B cell (primary cell): ENCODE measurements around the gene ITPRIPL2. TPM values are rescaled to one million over a fixed set of nuclear protein-coding genes. Genes with fewer than 3 reads are reported as not detected.
A peak's percentile ranks its signal among the peaks of the same experiment; 100 is the strongest.

Experiments
- ATAC-seq: fragments of 200-7000 bp; cut with Tn5 transposase; one replicate; pipeline ENCODE4 v1.10.0; 2021; ENCODE audit warnings: low read depth, mild to moderate bottlenecking, moderate number of reproducible peaks, moderate library complexity
- CTCF ChIA-PET: fragments of 350-600 bp; sonication (Branson Sonifier 250); formaldehyde crosslinking; loops from one replicate; lab custom pipeline; 2021; ENCODE audit warnings: antibody characterized with exemption, inconsistent platforms; lab: Charles Lee
- POLR2A ChIA-PET: fragments of 350-600 bp; sonication (Branson Sonifier 250); formaldehyde crosslinking; loops from one replicate; lab custom pipeline; 2021; ENCODE audit warnings: antibody characterized with exemption; lab: Charles Lee
- DNase-seq: peaks from one replicate; pipeline ENCODE4 v3.0.0; 2013
- H2AFZ ChIP-seq: 2 replicates; pipeline ENCODE4 v1.6.1; 2012; ENCODE audit warnings: mild to moderate bottlenecking, low read depth, low read length; ENCODE audit not compliant: insufficient read depth, poor library complexity, severe bottlenecking
- H3K27ac ChIP-seq, 2 donors: 1 replicate in 1 of 2; 2 replicates in 1 of 2; pipeline ENCODE4 v1.5.1; 2012 to 2013; ENCODE audit warnings: low read length in 2 of 2, mild to moderate bottlenecking in 2 of 2, moderate library complexity in 1 of 2
- H3K27me3 ChIP-seq, 4 experiments: fragments of 200-600 bp in 1 of 4; sonication (generic) in 1 of 4; replicated peaks in 1 of 4; 1 replicate in 2 of 4; 2 replicates in 2 of 4; pipeline versions ENCODE4 v1.6.1 to v1.7.0; 2013 to 2016; ENCODE audit warnings: low read length in 3 of 4, mild to moderate bottlenecking in 2 of 4, mixed read lengths in 1 of 4, moderate library complexity in 1 of 4; ENCODE audit not compliant: insufficient read depth in 4 of 4, control insufficient read depth in 3 of 4; ENCODE audit errors: control extremely low read depth in 1 of 4
- H3K36me3 ChIP-seq, 2 experiments: replicated peaks in 1 of 2; 1 replicate in 1 of 2; 2 replicates in 1 of 2; pipeline versions ENCODE4 v1.6.1 to v1.7.1; 2013; ENCODE audit warnings: low read length in 1 of 2; ENCODE audit not compliant: insufficient read depth in 2 of 2, control insufficient read depth in 1 of 2; ENCODE audit errors: control extremely low read depth in 1 of 2, extremely low read depth in 1 of 2
- H3K4me1 ChIP-seq, 2 donors: fragments of 200-600 bp in 1 of 2; sonication (generic) in 1 of 2; 1 replicate in 1 of 2; 2 replicates in 1 of 2; pipeline versions ENCODE4 v1.5.1 to v1.6.1; 2013 to 2017; ENCODE audit warnings: low read length in 2 of 2; ENCODE audit not compliant: control insufficient read depth in 2 of 2, insufficient read depth in 2 of 2
- H3K4me2 ChIP-seq: replicated peaks from 2 replicates; pipeline ENCODE3; 2012; ENCODE audit warnings: mild to moderate bottlenecking, low read depth, low read length; ENCODE audit not compliant: poor library complexity, severe bottlenecking
- H3K4me3 ChIP-seq, 5 experiments: fragments of 200-600 bp in 1 of 5; sonication (generic) in 1 of 5; 1 replicate in 3 of 5; 2 replicates in 2 of 5; pipeline versions ENCODE4 v1.5.1 to v1.7.0; 2011 to 2016; ENCODE audit warnings: low read length in 4 of 5, mild to moderate bottlenecking in 4 of 5, low read depth in 2 of 5, control low read depth in 1 of 5, moderate library complexity in 1 of 5; ENCODE audit not compliant: insufficient read depth in 1 of 5; ENCODE audit errors: control extremely low read depth in 1 of 5, extremely low read depth in 1 of 5
- H3K79me2 ChIP-seq: fragments of 200-600 bp; sonication (generic); one replicate; pipeline ENCODE4 v1.6.0; 2016; ENCODE audit warnings: low read length; ENCODE audit not compliant: control insufficient read depth, insufficient read depth
- H3K9ac ChIP-seq: fragments of 200-600 bp; sonication (generic); 2 replicates; pipeline ENCODE4 v1.6.1; 2017; ENCODE audit warnings: mild to moderate bottlenecking, low read length, moderate library complexity
- H3K9me3 ChIP-seq, 3 donors: one replicate each; pipeline versions ENCODE4 v1.6.1 to v1.7.1; 2013; ENCODE audit warnings: low read length in 2 of 3; ENCODE audit not compliant: control insufficient read depth in 2 of 3, insufficient read depth in 1 of 3; ENCODE audit errors: control extremely low read depth in 1 of 3
- H4K20me1 ChIP-seq: 2 replicates; pipeline ENCODE4 v1.6.0; 2012; ENCODE audit warnings: mild to moderate bottlenecking, low read length; ENCODE audit not compliant: insufficient read depth, control insufficient read depth, poor library complexity, severe bottlenecking
- H3K27ac Mint-ChIP-seq: one replicate; pipeline ENCODE4 v1.8.0; 2021; ENCODE audit warnings: mixed read lengths
- H3K27me3 Mint-ChIP-seq: one replicate; pipeline ENCODE4 v1.8.0; 2021; ENCODE audit warnings: mixed read lengths
- H3K4me1 Mint-ChIP-seq: one replicate; pipeline ENCODE4 v1.8.0; 2021; ENCODE audit warnings: mixed read lengths
- H3K4me3 Mint-ChIP-seq: one replicate; pipeline ENCODE4 v1.8.0; 2021; ENCODE audit warnings: mixed read lengths
- H3K9me3 Mint-ChIP-seq: one replicate; pipeline ENCODE4 v1.8.0; 2022; ENCODE audit warnings: mixed read lengths; ENCODE audit not compliant: insufficient read depth
- EZH2 ChIP-seq: IDR thresholded peaks from 2 replicates; pipeline ENCODE4 v1.6.1; 2012; ENCODE audit warnings: borderline replicate concordance, low read depth, mild to moderate bottlenecking, moderate library complexity, low read length; ENCODE audit not compliant: insufficient read depth, poor library complexity, severe bottlenecking
- WGBS: methylation state at CpG from one replicate; pipeline ENCODE4 v1.1.5; 2013; ENCODE audit warnings: missing lambda C conversion rate; ENCODE audit not compliant: insufficient coverage; 5-methylcytosine and 5-hydroxymethylcytosine counted together
- intact Hi-C: fragments of 100-400 bp; cut with micrococcal nuclease; formaldehyde crosslinking; loops from one replicate; pipeline ENCODE4 v1.10.0; 2022
- polyA plus RNA-seq: library from polyadenylated mRNA; depleted of rRNA; stranded (reverse); fragments of >200 nt; gene quantifications from 2 replicates; pipeline ENCODE4 v1.2.3, GENCODE V29; 2012
- total RNA-seq, 2 donors: library from RNA; stranded (reverse); fragments of 120-200 nt in 1 of 2; gene quantifications; 1 replicate in 1 of 2; 2 replicates in 1 of 2; pipeline versions ENCODE4 v1.2.3 to v1.2.4, GENCODE V29; 2013 to 2022
- TF ChIP-seq, protein P1 (sequence below): fragments of 200-600 bp; IDR thresholded peaks from one replicate; pipeline ENCODE4 v1.8.0; 2022; ENCODE audit warnings: antibody characterized with exemption, mild to moderate bottlenecking

ITPRIPL2 gene
- total and polyA plus RNA-seq, 2 donors (not counting 1 experiment from before 2014, with no cell fraction given): 1.1 to 15.4 TPM

DNA sequence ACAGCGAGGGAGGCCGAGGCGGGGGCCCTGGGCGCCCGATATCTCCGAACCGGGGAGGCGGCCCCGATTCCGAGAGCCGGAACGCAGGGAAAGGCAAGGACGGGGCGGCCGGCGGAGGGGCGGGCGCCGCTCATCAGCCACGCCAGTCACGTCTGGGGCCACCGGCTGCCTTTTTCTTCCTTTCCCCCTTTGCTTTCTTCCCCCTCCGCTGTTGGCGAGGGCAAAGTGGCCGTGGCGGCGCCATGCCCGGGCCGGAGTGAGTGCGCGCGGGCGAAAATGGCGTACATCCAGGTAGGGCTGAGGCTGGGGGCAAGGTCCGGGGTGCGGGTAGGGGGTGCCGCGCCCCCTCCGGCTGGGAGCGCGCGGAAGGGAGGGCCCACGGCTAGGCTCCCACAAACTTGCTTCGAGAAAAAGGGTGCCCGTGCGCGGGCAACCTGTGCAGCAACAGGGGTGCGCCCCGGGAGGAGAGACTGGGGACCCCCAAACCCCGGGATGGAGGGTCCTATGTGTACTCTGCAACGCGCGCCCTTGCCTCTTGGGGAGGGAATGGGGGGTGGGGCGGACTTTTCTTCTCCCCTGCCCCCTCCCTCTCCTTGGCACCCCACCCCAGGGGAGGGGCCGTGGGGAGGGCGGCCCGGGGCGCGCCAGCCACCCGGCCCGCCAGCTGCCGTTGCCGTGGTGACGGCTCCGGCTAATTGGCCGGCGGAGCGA lies 54.8 kb downstream of the ITPRIPL2 start:
- under 1% methylated on average over 58 of the region's 68 CpGs for WGBS
- Mint-ChIP-seq H3K27me3 (peaks cover 11% of the 10 kb centered on the region), H3K27ac (peak overlapping the region; percentile 70), H3K4me1 (peaks cover 35% of the 10 kb centered on the region), H3K4me3 (peak overlapping the region; percentile 85), H3K9me3 (peaks cover under 1% of the 10 kb centered on the region)
- DNase-seq (peak; percentile 65), ATAC-seq (peak; percentile 31)
- peak overlapping the region; percentile 90 for H3K4me2 ChIP-seq
- no peaks in the 10 kb centered on the region for H3K36me3 ChIP-seq
- ChIA-PET CTCF (interaction anchor here (1.0 to 1.4 kb wide), 3 partner anchors 11 to 334 kb away, joined by 4 read pairs; no protein-coding TSS in a partner anchor), POLR2A (interaction anchor here (0.6 kb wide), 2 partner anchors 39 to 339 kb away, joined by 3 to 5 read pairs; no protein-coding TSS in a partner anchor)
- H3K27ac ChIP-seq: peak overlapping the region in 1 of 2 donors; percentile 3
- no peaks in the 10 kb centered on the region for H4K20me1 ChIP-seq
- intact Hi-C loops: loop anchor here (5.0 kb wide), 1 partner anchor 101 kb away; the partner anchor contains the start of gene COQ7
- TF ChIP-seq, protein P1, sequence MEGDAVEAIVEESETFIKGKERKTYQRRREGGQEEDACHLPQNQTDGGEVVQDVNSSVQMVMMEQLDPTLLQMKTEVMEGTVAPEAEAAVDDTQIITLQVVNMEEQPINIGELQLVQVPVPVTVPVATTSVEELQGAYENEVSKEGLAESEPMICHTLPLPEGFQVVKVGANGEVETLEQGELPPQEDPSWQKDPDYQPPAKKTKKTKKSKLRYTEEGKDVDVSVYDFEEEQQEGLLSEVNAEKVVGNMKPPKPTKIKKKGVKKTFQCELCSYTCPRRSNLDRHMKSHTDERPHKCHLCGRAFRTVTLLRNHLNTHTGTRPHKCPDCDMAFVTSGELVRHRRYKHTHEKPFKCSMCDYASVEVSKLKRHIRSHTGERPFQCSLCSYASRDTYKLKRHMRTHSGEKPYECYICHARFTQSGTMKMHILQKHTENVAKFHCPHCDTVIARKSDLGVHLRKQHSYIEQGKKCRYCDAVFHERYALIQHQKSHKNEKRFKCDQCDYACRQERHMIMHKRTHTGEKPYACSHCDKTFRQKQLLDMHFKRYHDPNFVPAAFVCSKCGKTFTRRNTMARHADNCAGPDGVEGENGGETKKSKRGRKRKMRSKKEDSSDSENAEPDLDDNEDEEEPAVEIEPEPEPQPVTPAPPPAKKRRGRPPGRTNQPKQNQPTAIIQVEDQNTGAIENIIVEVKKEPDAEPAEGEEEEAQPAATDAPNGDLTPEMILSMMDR: no peak
- no peak for TF ChIP-seq EZH2
- peak overlapping the region; percentile 57 for H3K9ac ChIP-seq
- H3K79me2 ChIP-seq: no peaks in the 10 kb centered on the region
- H2AFZ ChIP-seq: peak overlapping the region; percentile 72
- peaks cover 11 to 29% of the 10 kb centered on the region in 2 donors for H3K4me1 ChIP-seq
- peak overlapping the region in 4 of 5 experiments; percentile 50 to 69 (median 59) for H3K4me3 ChIP-seq
- peaks cover 0 to 16% (median 0%) of the 10 kb centered on the region in 4 experiments for H3K27me3 ChIP-seq
- peaks cover 0 to under 1% (median 0%) of the 10 kb centered on the region in 3 donors for H3K9me3 ChIP-seq
